Endodermal cell (in vitro differentiated cells): Measurements from ENCODE around the gene TAGLN2. TPM values are rescaled to one million over a fixed set of nuclear protein-coding genes. Genes with fewer than 3 reads are reported as not detected.

Source experiments
- DNase-seq: peaks from one replicate; pipeline ENCODE4 v3.0.0-alpha.2; 2017
- H3K27ac ChIP-seq: 2 replicates; pipeline ENCODE4 v1.5.1; 2013; ENCODE audit warnings: mild to moderate bottlenecking, low read depth, low read length, moderate library complexity
- H3K27me3 ChIP-seq: 2 replicates; pipeline ENCODE4 v1.6.1; 2013; ENCODE audit warnings: mild to moderate bottlenecking, low read length, moderate library complexity; ENCODE audit not compliant: insufficient read depth, control insufficient read depth, poor library complexity, severe bottlenecking
- H3K36me3 ChIP-seq: 2 replicates; pipeline ENCODE4 v1.7.0; 2013; ENCODE audit warnings: mild to moderate bottlenecking, low read length, moderate library complexity; ENCODE audit not compliant: control insufficient read depth, insufficient read depth
- H3K4me1 ChIP-seq: one replicate; pipeline ENCODE4 v1.7.0; 2013; ENCODE audit warnings: low read length; ENCODE audit not compliant: control insufficient read depth, insufficient read depth
- H3K4me3 ChIP-seq: 2 replicates; pipeline ENCODE4 v1.5.1; 2013; ENCODE audit warnings: mild to moderate bottlenecking, low read length, moderate library complexity
- H3K9ac ChIP-seq: 2 replicates; pipeline ENCODE4 v1.6.1; 2013; ENCODE audit warnings: mild to moderate bottlenecking, low read length, moderate library complexity; ENCODE audit not compliant: poor library complexity, severe bottlenecking; ENCODE audit errors: extremely low read depth
- H3K9me3 ChIP-seq: 2 replicates; pipeline ENCODE4 v1.6.1; 2013; ENCODE audit warnings: mild to moderate bottlenecking, low read length, moderate library complexity; ENCODE audit not compliant: control insufficient read depth
- H3K27ac Mint-ChIP-seq: 2 replicates; pipeline ENCODE4 v1.8.0; 2020; ENCODE audit warnings: mixed read lengths
- H3K27me3 Mint-ChIP-seq: 2 replicates; pipeline ENCODE4 v1.8.0; 2021; ENCODE audit warnings: mild to moderate bottlenecking, mixed read lengths; ENCODE audit not compliant: insufficient read depth
- H3K36me3 Mint-ChIP-seq: 2 replicates; pipeline ENCODE4 v1.8.0; 2020; ENCODE audit warnings: low read depth, mixed read lengths
- H3K4me1 Mint-ChIP-seq: 2 replicates; pipeline ENCODE4 v1.8.0; 2020; ENCODE audit warnings: mixed read lengths
- H3K4me3 Mint-ChIP-seq: 2 replicates; pipeline ENCODE4 v1.8.0; 2020; ENCODE audit warnings: mild to moderate bottlenecking, moderate library complexity, mixed read lengths
- H3K9me3 Mint-ChIP-seq: 2 replicates; pipeline ENCODE4 v1.8.0; 2020; ENCODE audit warnings: mild to moderate bottlenecking, mixed read lengths
- CTCF ChIP-seq: fragments of 200-600 bp; sonication (generic); conservative IDR thresholded peaks from 2 replicates; pipeline ENCODE4 v1.5.0; 2021; ENCODE audit warnings: antibody characterized with exemption, mild to moderate bottlenecking
- WGBS, 2 experiments: methylation state at CpG; one replicate each; pipeline versions ENCODE4 v1.1.5 to v1.1.7; 2013; ENCODE audit warnings: missing lambda C conversion rate in 2 of 2, mixed read lengths in 1 of 2; ENCODE audit not compliant: insufficient coverage in 1 of 2, insufficient read length in 1 of 2; 5-methylcytosine and 5-hydroxymethylcytosine counted together
- total RNA-seq, 2 donors: library from RNA; stranded (reverse); fragmentation: NEBNext Ultra II Directional in 1 of 2; extraction: Animal tissue kit (Norgen Biotek cat#: 25700) in 1 of 2; gene quantifications; 2 replicates in 1 of 2; 3 replicates in 1 of 2; pipeline ENCODE4 v1.2.1, GENCODE V29; 2021

TAGLN2 gene
- total RNA-seq, 2 donors from 2014 or later: 136 to 221 TPM

GRCh38 chr1:159943278-159943640, 18.0 kb upstream of the TAGLN2 start:
- H3K27me3 Mint-ChIP-seq: peaks cover 25% of the 10 kb centered on the region
- no peaks in the 10 kb centered on the region for H3K9me3 ChIP-seq
- H3K9ac ChIP-seq: no peak overlapping the region
- no peak overlapping the region for H3K4me3 ChIP-seq
- WGBS, 2 experiments: 76 to 80% methylated on average over 5 of the region's 5 CpGs
- no peak overlapping the region for H3K27ac Mint-ChIP-seq
- DNase-seq: peak; percentile 26
- H3K36me3 Mint-ChIP-seq: no peaks in the 10 kb centered on the region
- TF ChIP-seq CTCF: no peak
- H3K4me1 ChIP-seq: peaks cover 21% of the 10 kb centered on the region
- H3K9me3 Mint-ChIP-seq: no peaks in the 10 kb centered on the region
- no peak overlapping the region for H3K27ac ChIP-seq
- H3K27me3 ChIP-seq: peaks cover 23% of the 10 kb centered on the region
- H3K4me1 Mint-ChIP-seq: peaks cover 44% of the 10 kb centered on the region
- H3K4me3 Mint-ChIP-seq: no peak overlapping the region
- no peaks in the 10 kb centered on the region for H3K36me3 ChIP-seq

- Mint-ChIP-seq H3K27me3 (peaks cover 25% of the 10 kb centered on the region), H3K27ac (no peak overlapping the region), H3K9me3 (no peaks in the 10 kb centered on the region), H3K4me1 (peaks cover 49% of the 10 kb centered on the region), H3K36me3 (no peaks in the 10 kb centered on the region), H3K4me3 (no peak overlapping the region)
- Histone ChIP-seq H3K4me1 (peaks cover 24% of the 10 kb centered on the region), H3K9ac (no peak overlapping the region), H3K36me3 (no peaks in the 10 kb centered on the region), H3K4me3 (no peak overlapping the region), H3K9me3 (no peaks in the 10 kb centered on the region), H3K27me3 (peaks cover 23% of the 10 kb centered on the region), H3K27ac (no peak overlapping the region)
- peak; percentile 29 for DNase-seq
- TF ChIP-seq CTCF: no peak
- WGBS, 2 experiments: 85 to 93% methylated on average over 3 to 15 of the region's 15 CpGs
These were observed 17.4 kb upstream of the TAGLN2 start for GRCh38 chr1:159942632-159943277.

- Mint-ChIP-seq H3K27me3 (peaks cover 21% of the 10 kb centered on the region), H3K27ac (no peak overlapping the region), H3K4me1 (peaks cover 58% of the 10 kb centered on the region), H3K9me3 (no peaks in the 10 kb centered on the region), H3K4me3 (no peak overlapping the region), H3K36me3 (no peaks in the 10 kb centered on the region)
- Histone ChIP-seq H3K4me3 (no peak overlapping the region), H3K9ac (no peak overlapping the region), H3K27ac (peak overlapping the region; percentile 90), H3K36me3 (no peaks in the 10 kb centered on the region), H3K27me3 (peaks cover 23% of the 10 kb centered on the region), H3K9me3 (no peaks in the 10 kb centered on the region), H3K4me1 (peaks cover 33% of the 10 kb centered on the region)
- 87 to 94% methylated on average over 6 to 14 of the region's 15 CpGs for WGBS, 2 experiments
- DNase-seq: no peak
- no peak for TF ChIP-seq CTCF
These were observed 16.6 kb upstream of the TAGLN2 start for GRCh38 chr1:159941591-159942560.
